OCI-LY1 (cell line): ENCODE data around the gene DNMT3A.

Experiments
- H2AFZ ChIP-seq: fragments of 200-600 bp; sonication (generic), shearing (Covaris generic); 2 replicates; pipeline ENCODE4 v1.6.0; 2014; ENCODE audit warnings: antibody characterized with exemption, mild to moderate bottlenecking, low read length
- H3F3A ChIP-seq: fragments of 200-600 bp; sonication (generic), shearing (Covaris generic); 2 replicates; pipeline ENCODE4 v1.6.0; 2014; ENCODE audit warnings: mild to moderate bottlenecking, antibody characterized with exemption, low read length, moderate library complexity; ENCODE audit not compliant: insufficient read depth
- H3K27ac ChIP-seq: fragments of 200-600 bp; sonication (generic); 2 replicates; pipeline ENCODE4 v1.5.1; 2014; ENCODE audit warnings: low read length, mixed run types, mild to moderate bottlenecking, low read depth; ENCODE audit not compliant: poor library complexity, severe bottlenecking
- H3K27me3 ChIP-seq: fragments of 200-600 bp; sonication (generic); 2 replicates; pipeline ENCODE4 v1.6.0; 2014; ENCODE audit warnings: antibody characterized with exemption, mild to moderate bottlenecking, low read length, moderate library complexity; ENCODE audit not compliant: insufficient read depth
- H3K36me3 ChIP-seq: fragments of 200-600 bp; sonication (generic); 2 replicates; pipeline ENCODE4 v1.6.1; 2014; ENCODE audit warnings: mild to moderate bottlenecking, antibody characterized with exemption, low read length, moderate library complexity, mixed read lengths; ENCODE audit not compliant: insufficient read depth
- H3K4me1 ChIP-seq: fragments of 200-600 bp; sonication (generic); 2 replicates; pipeline ENCODE4 v1.5.1; 2014; ENCODE audit warnings: mild to moderate bottlenecking, low read length, moderate library complexity; ENCODE audit not compliant: insufficient read depth, severe bottlenecking
- H3K4me2 ChIP-seq: fragments of 200-600 bp; sonication (generic), shearing (Covaris generic); 2 replicates; pipeline ENCODE4 v1.6.1; 2014; ENCODE audit warnings: low read length
- H3K4me3 ChIP-seq: fragments of 200-600 bp; sonication (generic); 2 replicates; pipeline ENCODE4 v1.5.1; 2014; ENCODE audit warnings: low read length, low read depth, mild to moderate bottlenecking, mixed read lengths; ENCODE audit not compliant: poor library complexity, severe bottlenecking
- H3K79me2 ChIP-seq: fragments of 200-600 bp; shearing (Covaris generic); 2 replicates; pipeline ENCODE4 v1.6.1; 2016; ENCODE audit warnings: mixed run types, low read length, mixed read lengths; ENCODE audit not compliant: insufficient read depth
- H3K9ac ChIP-seq: fragments of 200-600 bp; sonication (generic), shearing (Covaris generic); 2 replicates; pipeline ENCODE4 v1.6.1; 2014; ENCODE audit warnings: mild to moderate bottlenecking, low read length, mixed read lengths
- H3K9me2 ChIP-seq: fragments of 200-600 bp; sonication (generic), shearing (Covaris generic); 2 replicates; pipeline ENCODE4 v1.6.1; 2014; ENCODE audit warnings: low read depth, mild to moderate bottlenecking, low read length, mixed read lengths
- H3K9me3 ChIP-seq: fragments of 200-600 bp; shearing (Covaris generic); 2 replicates; pipeline ENCODE4 v1.6.1; 2014; ENCODE audit warnings: low read length, mixed read lengths
- H4K20me1 ChIP-seq: fragments of 200-600 bp; sonication (generic), shearing (Covaris generic); 2 replicates; pipeline ENCODE4 v1.6.0; 2016; ENCODE audit warnings: mild to moderate bottlenecking, low read length; ENCODE audit not compliant: insufficient read depth
- CTCF ChIP-seq: fragments of 200-600 bp; sonication (generic), shearing (Covaris generic); IDR thresholded peaks from 2 replicates; pipeline ENCODE4 v1.5.1; 2017; ENCODE audit warnings: mild to moderate bottlenecking, antibody characterized with exemption, low read length, moderate library complexity, mixed read lengths
- EZH2 ChIP-seq: fragments of 200-600 bp; sonication (generic), shearing (Covaris generic); IDR thresholded peaks from 2 replicates; pipeline ENCODE4 v1.8.0; 2017; ENCODE audit warnings: borderline replicate concordance, mixed run types, mild to moderate bottlenecking, antibody characterized with exemption, low read length, moderate library complexity, mixed read lengths

The DNMT3A gene

GRCh38 chr2:25323610-25324189, 18.0 kb downstream of the DNMT3A start:
- TF ChIP-seq EZH2 (no peak), CTCF (no peak)

GRCh38 chr2:25323042-25323514, 18.6 kb downstream of the DNMT3A start:
- Histone ChIP-seq H4K20me1 (no peaks in the 10 kb centered on the region), H3K4me3 (no peak overlapping the region), H3K4me1 (no peaks in the 10 kb centered on the region), H3F3A (no peaks in the 10 kb centered on the region), H3K36me3 (no peaks in the 10 kb centered on the region; the same call in 1 of the 2 replicates), H3K27ac (no peak overlapping the region), H3K79me2 (no peaks in the 10 kb centered on the region), H2AFZ (no peak overlapping the region), H3K4me2 (no peak overlapping the region), H3K9me2 (no peaks in the 10 kb centered on the region), H3K9me3 (peaks cover 13% of the 10 kb centered on the region), H3K27me3 (peaks cover 21% of the 10 kb centered on the region; the same call in 1 of the 2 replicates), H3K9ac (no peak overlapping the region)
- no peak for TF ChIP-seq CTCF
- no peak for TF ChIP-seq EZH2

More at GRCh38 chr2:25323610-25324189, 18.0 kb downstream of the DNMT3A start:
- Histone ChIP-seq H3F3A (no peaks in the 10 kb centered on the region), H3K9me3 (peaks cover 13% of the 10 kb centered on the region), H3K4me3 (no peak overlapping the region), H3K4me2 (no peak overlapping the region), H4K20me1 (no peaks in the 10 kb centered on the region), H3K4me1 (no peaks in the 10 kb centered on the region), H3K79me2 (no peaks in the 10 kb centered on the region), H3K9me2 (no peaks in the 10 kb centered on the region), H2AFZ (no peak overlapping the region), H3K27ac (no peak overlapping the region), H3K27me3 (peaks cover 21% of the 10 kb centered on the region; the same call in 1 of the 2 replicates), H3K9ac (no peak overlapping the region), H3K36me3 (no peaks in the 10 kb centered on the region; the same call in 1 of the 2 replicates)

- no peak overlapping the region for H3K9ac ChIP-seq
- H3K9me3 ChIP-seq: peaks cover 12% of the 10 kb centered on the region
- no peaks in the 10 kb centered on the region for H3F3A ChIP-seq
- H3K79me2 ChIP-seq: no peaks in the 10 kb centered on the region
- H3K27ac ChIP-seq: no peak overlapping the region
- H3K36me3 ChIP-seq: no peaks in the 10 kb centered on the region; the same call in 1 of the 2 replicates
- H3K9me2 ChIP-seq: no peaks in the 10 kb centered on the region
- TF ChIP-seq CTCF: no peak
- TF ChIP-seq EZH2: no peak
- H3K27me3 ChIP-seq: peaks cover 16% of the 10 kb centered on the region; the same call in 1 of the 2 replicates
- H3K4me2 ChIP-seq: no peak overlapping the region
- H3K4me3 ChIP-seq: no peak overlapping the region
- no peaks in the 10 kb centered on the region for H4K20me1 ChIP-seq
- no peaks in the 10 kb centered on the region for H3K4me1 ChIP-seq
- no peak overlapping the region for H2AFZ ChIP-seq
These were observed 19.4 kb downstream of the DNMT3A start for GRCh38 chr2:25322312-25322711.
